Type B pancreatic cell (in vitro differentiated cells): ENCODE measurements around the gene DDX24. TPM values are rescaled to one million over a fixed set of nuclear protein-coding genes. Genes with fewer than 3 reads are reported as not detected.

Experiments used
- DNase-seq: peaks from one replicate; pipeline ENCODE4 v3.0.0; 2021; ENCODE audit warnings: mixed read lengths; ENCODE audit not compliant: unreplicated experiment; ENCODE audit errors: extremely low spot score
- H3K27ac Mint-ChIP-seq: 2 replicates; pipeline ENCODE4 v1.8.0; 2021; ENCODE audit warnings: mild to moderate bottlenecking, mixed read lengths
- H3K27me3 Mint-ChIP-seq: 2 replicates; pipeline ENCODE4 v1.8.0; 2021; ENCODE audit warnings: mixed read lengths
- H3K36me3 Mint-ChIP-seq: 2 replicates; pipeline ENCODE4 v1.8.0; 2021; ENCODE audit warnings: mixed read lengths
- H3K4me1 Mint-ChIP-seq: one replicate; pipeline ENCODE4 v1.8.0; 2021; ENCODE audit warnings: mixed read lengths; ENCODE audit not compliant: unreplicated experiment
- H3K4me3 Mint-ChIP-seq: 2 replicates; pipeline ENCODE4 v1.8.0; 2021; ENCODE audit warnings: mild to moderate bottlenecking, mixed read lengths
- H3K9me3 Mint-ChIP-seq: 2 replicates; pipeline ENCODE4 v1.8.0; 2021; ENCODE audit warnings: mixed read lengths
- total RNA-seq: library from RNA; stranded (reverse); gene quantifications from 2 replicates; pipeline ENCODE4 v1.2.1, GENCODE V29; 2021; ENCODE audit warnings: low replicate concordance
- TF ChIP-seq, protein P1 (sequence below): fragments of 200-600 bp; sonication (generic); conservative IDR thresholded peaks from 2 replicates; pipeline ENCODE4 v1.5.0; 2021; ENCODE audit warnings: antibody characterized with exemption, mild to moderate bottlenecking

The DDX24 gene
- total RNA-seq, 1 donor from 2014 or later: 156 TPM

DNA sequence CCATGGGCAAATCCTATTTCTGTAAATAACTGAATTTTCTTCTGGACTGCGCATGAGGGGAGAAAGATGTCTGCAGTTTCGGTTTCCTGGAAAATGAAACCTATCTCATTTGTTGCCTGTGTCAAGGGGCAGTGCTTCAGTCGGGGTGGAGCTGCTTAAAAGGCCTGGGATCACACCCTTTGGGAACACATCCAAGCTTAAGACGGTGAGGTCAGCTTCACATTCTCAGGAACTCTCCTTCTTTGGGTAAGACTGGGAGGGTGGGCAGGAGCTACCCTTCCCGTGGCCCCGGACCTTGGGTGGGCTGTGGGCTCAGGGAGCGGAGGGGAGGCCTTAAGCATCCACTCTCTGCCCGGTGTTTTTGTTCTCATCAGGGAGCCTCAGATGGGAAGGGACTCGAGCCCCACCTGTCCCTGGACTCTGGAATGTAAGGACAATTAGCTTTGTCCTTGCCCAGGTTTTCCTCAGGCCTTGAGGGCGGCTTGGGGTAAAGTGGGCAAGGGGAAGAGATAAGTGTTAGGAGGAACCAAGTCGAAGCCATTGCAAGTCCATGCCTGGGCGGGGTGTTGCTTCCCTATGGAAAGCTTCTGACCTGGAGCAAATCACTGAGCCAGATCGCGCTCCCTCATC lies 29.7 kb upstream of the DDX24 start, which contains the start of gene IFI27:
TSS of gene IFI27 (plus strand) at position 185 of the 630 bp plus-strand sequence.
- Mint-ChIP-seq H3K4me1 (peaks cover 7% of the 10 kb centered on the region), H3K9me3 (no peaks in the 10 kb centered on the region), H3K27me3 (no peaks in the 10 kb centered on the region), H3K27ac (no peak within 1 kb of the TSS), H3K36me3 (peaks cover 4% of the 10 kb centered on the region), H3K4me3 (no peak within 1 kb of the TSS)
- TF ChIP-seq, protein P1, sequence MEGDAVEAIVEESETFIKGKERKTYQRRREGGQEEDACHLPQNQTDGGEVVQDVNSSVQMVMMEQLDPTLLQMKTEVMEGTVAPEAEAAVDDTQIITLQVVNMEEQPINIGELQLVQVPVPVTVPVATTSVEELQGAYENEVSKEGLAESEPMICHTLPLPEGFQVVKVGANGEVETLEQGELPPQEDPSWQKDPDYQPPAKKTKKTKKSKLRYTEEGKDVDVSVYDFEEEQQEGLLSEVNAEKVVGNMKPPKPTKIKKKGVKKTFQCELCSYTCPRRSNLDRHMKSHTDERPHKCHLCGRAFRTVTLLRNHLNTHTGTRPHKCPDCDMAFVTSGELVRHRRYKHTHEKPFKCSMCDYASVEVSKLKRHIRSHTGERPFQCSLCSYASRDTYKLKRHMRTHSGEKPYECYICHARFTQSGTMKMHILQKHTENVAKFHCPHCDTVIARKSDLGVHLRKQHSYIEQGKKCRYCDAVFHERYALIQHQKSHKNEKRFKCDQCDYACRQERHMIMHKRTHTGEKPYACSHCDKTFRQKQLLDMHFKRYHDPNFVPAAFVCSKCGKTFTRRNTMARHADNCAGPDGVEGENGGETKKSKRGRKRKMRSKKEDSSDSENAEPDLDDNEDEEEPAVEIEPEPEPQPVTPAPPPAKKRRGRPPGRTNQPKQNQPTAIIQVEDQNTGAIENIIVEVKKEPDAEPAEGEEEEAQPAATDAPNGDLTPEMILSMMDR: no peak
- peak; percentile 47 for DNase-seq

DNA sequence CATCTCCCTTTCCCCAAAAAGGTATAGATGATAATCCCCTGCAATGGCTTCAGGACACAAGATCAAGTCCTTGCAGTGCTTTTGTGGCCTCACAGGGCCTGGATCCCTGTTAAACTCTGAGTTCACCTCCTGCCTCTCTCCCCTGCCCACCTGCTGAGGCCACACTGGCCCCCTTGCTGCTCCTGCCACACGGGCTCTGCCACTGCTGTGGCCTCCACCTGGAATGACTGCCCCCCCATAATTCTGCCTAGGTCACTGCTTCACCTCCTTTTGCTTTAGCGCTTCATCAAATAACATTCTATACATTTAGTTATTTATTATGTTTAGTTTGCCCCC lies 28.9 kb upstream of the DDX24 start:
- Mint-ChIP-seq H3K4me3 (no peak overlapping the region), H3K36me3 (peaks cover 4% of the 10 kb centered on the region), H3K27ac (no peak overlapping the region), H3K4me1 (peaks cover 7% of the 10 kb centered on the region), H3K27me3 (no peaks in the 10 kb centered on the region), H3K9me3 (no peaks in the 10 kb centered on the region)
- TF ChIP-seq, protein P1: no peak
- peak; percentile 22 for DNase-seq

DNA sequence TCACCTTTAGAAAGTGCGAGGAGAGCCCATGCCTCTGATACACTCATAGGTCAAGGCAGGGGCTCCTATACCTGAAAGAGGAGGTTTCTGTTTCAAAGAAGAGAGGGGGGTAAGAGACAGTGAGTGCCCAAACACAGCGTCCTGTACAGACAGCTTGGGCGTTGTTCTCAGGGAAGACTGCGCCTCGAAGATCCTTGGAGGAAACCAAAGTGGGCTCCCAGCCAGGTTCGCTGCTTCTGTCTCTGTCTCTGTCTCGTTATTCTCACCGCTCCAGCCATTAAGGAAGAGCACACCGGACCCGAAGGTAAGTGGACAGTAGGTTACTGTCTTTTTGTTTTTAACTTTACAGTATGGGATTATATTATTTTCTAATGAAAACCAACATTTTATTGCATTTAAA lies 23.7 kb upstream of the DDX24 start:
- no peak overlapping the region for H3K27ac Mint-ChIP-seq
- no peaks in the 10 kb centered on the region for H3K9me3 Mint-ChIP-seq
- peaks cover 4% of the 10 kb centered on the region for H3K36me3 Mint-ChIP-seq
- TF ChIP-seq, protein P1: no peak
- no peak for DNase-seq
- no peaks in the 10 kb centered on the region for H3K27me3 Mint-ChIP-seq
- no peak overlapping the region for H3K4me3 Mint-ChIP-seq
- no peaks in the 10 kb centered on the region for H3K4me1 Mint-ChIP-seq

DNA sequence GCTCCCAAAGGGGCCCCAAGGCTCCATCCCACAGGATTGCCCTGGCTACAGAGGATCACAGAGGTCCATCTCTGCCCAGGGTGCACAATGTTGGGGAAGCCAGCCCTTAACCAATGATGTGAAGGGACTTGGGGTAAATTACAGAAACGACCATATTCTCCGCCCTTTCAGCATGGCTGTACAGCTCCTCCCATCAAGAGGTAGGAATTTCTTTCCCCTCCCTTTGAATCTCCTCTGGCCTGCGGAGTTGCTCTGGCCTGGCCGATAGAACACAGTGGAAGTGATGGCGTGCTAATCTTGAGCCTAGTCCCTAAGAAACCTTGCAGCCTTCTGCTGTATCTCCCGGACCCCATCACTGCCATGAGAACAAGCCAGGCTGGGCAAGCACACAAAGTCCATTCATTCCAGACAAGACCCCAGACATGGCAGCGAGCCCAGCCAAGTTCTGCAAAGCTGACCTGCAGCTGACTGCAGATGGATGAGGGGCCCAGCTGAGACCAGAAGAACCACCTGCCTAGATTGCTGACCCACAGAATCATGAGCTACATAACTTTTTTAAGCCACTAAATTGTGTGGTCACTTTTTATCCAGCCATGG lies 22.6 kb upstream of the DDX24 start:
- Mint-ChIP-seq H3K27ac (no peak overlapping the region), H3K9me3 (no peaks in the 10 kb centered on the region), H3K4me1 (peaks cover 6% of the 10 kb centered on the region)

DNA sequence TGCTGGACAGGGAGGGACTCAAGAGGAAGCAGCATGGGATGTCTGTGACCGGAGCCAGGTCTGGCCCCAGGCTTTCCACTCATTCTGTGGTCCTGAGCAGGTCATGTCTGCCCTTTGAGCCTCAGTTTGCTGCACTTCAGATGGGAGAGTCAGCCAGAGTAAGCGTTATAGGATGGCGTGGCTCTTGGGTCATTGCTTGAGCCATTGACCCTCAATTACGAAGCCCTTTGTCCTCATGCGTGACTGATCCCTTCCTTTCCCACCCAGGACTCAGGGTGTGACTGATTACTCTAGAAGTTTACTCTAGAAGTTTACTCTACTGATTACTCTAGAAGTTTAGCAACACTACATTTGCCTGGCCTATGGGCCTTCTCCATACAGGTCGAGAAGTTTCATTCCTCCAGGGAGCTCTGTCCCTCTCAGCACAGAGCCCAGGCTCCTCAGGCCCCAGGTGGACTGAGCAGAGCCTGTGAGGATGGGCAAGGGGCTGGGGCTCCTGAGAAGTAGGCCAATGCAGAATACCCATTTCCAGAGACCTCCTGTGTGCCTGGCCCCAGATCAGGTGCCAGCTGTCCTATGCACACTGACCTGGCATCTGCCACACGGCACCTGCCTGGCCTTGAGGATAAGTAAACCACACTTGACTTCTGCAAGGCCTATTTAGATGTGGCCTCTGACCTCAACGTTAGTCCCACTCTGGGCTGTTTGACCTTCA lies 21.9 kb upstream of the DDX24 start:
- no peak for DNase-seq
- no peak overlapping the region for H3K27ac Mint-ChIP-seq
- TF ChIP-seq, protein P1: no peak
- H3K36me3 Mint-ChIP-seq: peaks cover 14% of the 10 kb centered on the region
- no peaks in the 10 kb centered on the region for H3K9me3 Mint-ChIP-seq
- no peaks in the 10 kb centered on the region for H3K27me3 Mint-ChIP-seq
- H3K4me3 Mint-ChIP-seq: no peak overlapping the region
- peaks cover 11% of the 10 kb centered on the region for H3K4me1 Mint-ChIP-seq

More for the DNA sequence above, 22.6 kb upstream of the DDX24 start:
- Mint-ChIP-seq H3K36me3 (peaks cover 8% of the 10 kb centered on the region), H3K4me3 (no peak overlapping the region), H3K27me3 (no peaks in the 10 kb centered on the region)
- TF ChIP-seq, protein P1: no peak
- no peak for DNase-seq
